GM18907 (cell line): ENCODE results near the gene GADD45G.

ENCODE experiments used
- ATAC-seq: cut with Tn5 transposase; IDR thresholded peaks from one replicate; pipeline ENCODE4 v1.9.1; 2021; ENCODE audit warnings: mild to moderate bottlenecking, moderate library complexity; ENCODE audit not compliant: unreplicated experiment

The GADD45G gene

GRCh38 chr9:89604729-89605464, at the start of gene GADD45G:
Gene GADD45G (plus strand): TSS chr9:89605012. CDS start chr9:89605122, 110 bp downstream.
- ATAC-seq = peak; percentile 49

GRCh38 chr9:89555036-89555415, 49.8 kb upstream of the GADD45G start:
- ATAC-seq = no peak

- peak; percentile 74 for ATAC-seq
Observed at GRCh38 chr9:89555451-89556375, 49.1 kb upstream of the GADD45G start.

- no peak for ATAC-seq
Observed at GRCh38 chr9:89558196-89558899, 46.5 kb upstream of the GADD45G start.

GRCh38 chr9:89558948-89559347, 45.9 kb upstream of the GADD45G start:
- no peak for ATAC-seq

GRCh38 chr9:89562186-89562814, 42.5 kb upstream of the GADD45G start:
- ATAC-seq = peak; percentile 93

GRCh38 chr9:89563571-89564345, 41.1 kb upstream of the GADD45G start:
- ATAC-seq = no peak

GRCh38 chr9:89564346-89564878, 40.4 kb upstream of the GADD45G start:
- no peak for ATAC-seq

- ATAC-seq = no peak
Observed at GRCh38 chr9:89567649-89568048, 37.2 kb upstream of the GADD45G start.

GRCh38 chr9:89574309-89574708, 30.5 kb upstream of the GADD45G start:
- no peak for ATAC-seq

- ATAC-seq = no peak
Observed at GRCh38 chr9:89576404-89576839, 28.4 kb upstream of the GADD45G start.

- no peak for ATAC-seq
Observed at GRCh38 chr9:89577363-89577762, 27.4 kb upstream of the GADD45G start.

GRCh38 chr9:89579741-89580385, 24.9 kb upstream of the GADD45G start:
- ATAC-seq = no peak

- no peak for ATAC-seq
Observed at GRCh38 chr9:89586311-89586710, 18.5 kb upstream of the GADD45G start.

GRCh38 chr9:89588271-89588879, 16.4 kb upstream of the GADD45G start:
- no peak for ATAC-seq

- no peak for ATAC-seq
Observed at GRCh38 chr9:89590415-89590814, 14.4 kb upstream of the GADD45G start.

- no peak for ATAC-seq
Observed at GRCh38 chr9:89591274-89592212, 13.3 kb upstream of the GADD45G start.
